Vagina (tissue), 2 donors: Measurements from ENCODE around the gene PPIP5K1. TPM values are rescaled to one million over a fixed set of nuclear protein-coding genes. Genes with fewer than 3 reads are reported as not detected.
"Not testable (repeated sequence)": the region's sequence is repeated elsewhere in the genome, so short reads cannot be mapped to it uniquely, and the experiment has no call there.

Experiments used
- DNase-seq, 2 donors: peaks; one replicate each; pipeline ENCODE4 v3.0.0-alpha.2; 2017; ENCODE audit errors: extremely low spot score in 2 of 2
- H3K27ac ChIP-seq: fragments of 200-600 bp; sonication (generic); one replicate; pipeline ENCODE4 v1.5.1; 2019
- H3K27me3 ChIP-seq: fragments of 200-600 bp; sonication (generic); one replicate; pipeline ENCODE4 v1.5.1; 2019
- H3K36me3 ChIP-seq, 2 donors: fragments of 200-600 bp; sonication (generic); one replicate each; pipeline ENCODE4 v1.5.1; 2017 to 2019
- H3K4me1 ChIP-seq: fragments of 200-600 bp; sonication (generic); one replicate; pipeline ENCODE4 v1.5.1; 2019
- H3K4me3 ChIP-seq, 2 donors: fragments of 200-600 bp; sonication (generic); 1 replicate in 1 of 2; 2 replicates in 1 of 2; pipeline ENCODE4 v1.5.1; 2016 to 2019
- H3K9me3 ChIP-seq: fragments of 200-600 bp; sonication (generic); one replicate; pipeline ENCODE4 v1.5.1; 2019
- CTCF ChIP-seq, 3 experiments: fragments of 450-650 bp in 2 of 3; fragments of 200-600 bp in 1 of 3; sonication (generic) in 1 of 3; IDR thresholded peaks; one replicate each; pipeline ENCODE4 v1.5.1; 2017 to 2019; ENCODE audit warnings: antibody characterized with exemption in 3 of 3, mild to moderate bottlenecking in 2 of 3, moderate library complexity in 2 of 3
- POLR2A ChIP-seq, 2 donors: fragments of 450-650 bp; IDR thresholded peaks; one replicate each; pipeline ENCODE4 v1.6.1; 2017; ENCODE audit warnings: antibody characterized with exemption in 2 of 2, mild to moderate bottlenecking in 2 of 2, moderate library complexity in 2 of 2
- POLR2AphosphoS5 ChIP-seq, 2 donors: sonication (generic); formaldehyde crosslinking; IDR thresholded peaks; one replicate each; pipeline ENCODE4 v1.9.0; 2017; ENCODE audit warnings: antibody characterized with exemption in 2 of 2, mild to moderate bottlenecking in 2 of 2, low read depth in 1 of 2; ENCODE audit not compliant: insufficient read depth in 1 of 2
- intact Hi-C: fragments of 100-400 bp; cut with DNase I; formaldehyde crosslinking; loops from one replicate; pipeline ENCODE4 v1.15.1; 2023
- total RNA-seq: library from RNA; depleted of rRNA; stranded (reverse); fragments of >200 nt; gene quantifications from one replicate; pipeline ENCODE4 v1.2.3, GENCODE V29; 2016

Gene PPIP5K1
- total RNA-seq, 1 donor from 2014 or later: 46.4 TPM

DNA sequence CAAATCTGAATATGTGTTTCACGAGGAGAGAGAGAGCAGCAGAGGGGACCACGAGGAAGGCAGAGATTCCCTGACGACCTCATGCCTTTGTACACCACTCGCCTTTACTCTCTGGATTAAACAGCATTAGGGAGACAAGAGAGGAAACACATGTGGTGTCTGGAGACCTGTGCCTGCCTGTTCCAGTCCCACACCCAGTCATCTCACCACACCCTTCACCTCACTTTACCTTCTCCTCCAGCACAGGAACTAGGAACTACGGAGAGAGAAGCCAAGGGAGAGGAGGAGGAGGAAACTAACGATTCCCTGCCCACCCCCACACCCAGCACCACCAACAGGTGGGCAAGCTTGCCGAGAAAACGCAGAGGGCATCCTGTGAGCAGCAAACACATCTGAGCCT is 2.8 kb upstream of the PPIP5K1 start:
- H3K27me3 ChIP-seq, H3K9me3 ChIP-seq, H3K27ac ChIP-seq, H3K4me1 ChIP-seq, DNase-seq, H3K36me3 ChIP-seq, H3K4me3 ChIP-seq, intact Hi-C loops: not testable (repeated sequence)

- H3K9me3 ChIP-seq, H3K4me1 ChIP-seq, H3K27ac ChIP-seq, H3K4me3 ChIP-seq, intact Hi-C loops, H3K27me3 ChIP-seq, H3K36me3 ChIP-seq, DNase-seq: not testable (repeated sequence)
These were observed 15.4 kb downstream of the PPIP5K1 start for GRCh38 chr15:43574607-43575006.

- DNase-seq, H3K36me3 ChIP-seq, H3K27ac ChIP-seq, H3K27me3 ChIP-seq, H3K4me3 ChIP-seq, H3K9me3 ChIP-seq, intact Hi-C loops, H3K4me1 ChIP-seq: not testable (repeated sequence)
These were observed 23.4 kb downstream of the PPIP5K1 start for GRCh38 chr15:43566615-43567014.

DNA sequence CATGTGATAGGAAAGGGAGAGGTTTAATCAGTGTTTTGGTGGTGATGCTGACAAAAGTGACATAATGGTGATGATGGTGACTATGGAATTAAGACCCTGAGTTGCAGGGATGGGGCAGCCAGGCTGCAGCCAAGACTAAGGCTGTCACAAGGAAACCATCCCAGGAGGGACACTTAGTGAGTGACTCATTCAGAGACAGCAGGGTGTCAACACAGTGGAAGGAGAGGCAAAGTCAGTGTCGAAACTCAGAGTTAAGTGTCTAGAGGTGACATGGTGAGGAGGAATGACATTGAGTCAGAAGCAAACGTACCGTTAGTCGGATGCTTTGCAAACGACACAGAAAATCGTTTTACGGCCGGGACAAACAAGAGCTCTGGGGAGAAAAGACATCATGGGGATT is 26.2 kb downstream of the PPIP5K1 start:
- H3K4me1 ChIP-seq, H3K9me3 ChIP-seq, H3K27me3 ChIP-seq, H3K4me3 ChIP-seq, H3K36me3 ChIP-seq, H3K27ac ChIP-seq, intact Hi-C loops, DNase-seq: not testable (repeated sequence)

DNA sequence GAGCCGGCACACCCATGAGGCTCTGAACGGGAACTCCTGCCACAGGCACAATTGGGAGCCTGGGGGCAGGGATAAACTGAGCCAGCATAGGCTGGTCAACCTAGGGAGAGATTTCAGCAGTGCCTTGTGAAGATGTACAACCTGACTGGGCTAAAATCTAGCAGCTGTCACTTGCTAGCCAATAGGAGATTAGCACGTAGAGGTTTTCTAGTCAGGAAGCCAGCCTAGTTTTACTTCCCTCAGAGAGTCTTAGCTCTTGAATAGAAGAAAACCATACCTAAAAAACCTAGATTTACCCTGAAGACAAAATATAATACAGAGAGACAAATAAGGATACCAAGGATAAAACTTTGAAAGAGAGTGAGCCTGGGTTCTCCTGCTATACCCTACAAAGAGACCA is 27.3 kb downstream of the PPIP5K1 start:
- H3K4me3 ChIP-seq, H3K27me3 ChIP-seq, intact Hi-C loops, DNase-seq, H3K27ac ChIP-seq, H3K4me1 ChIP-seq, H3K36me3 ChIP-seq, H3K9me3 ChIP-seq: not testable (repeated sequence)

GRCh38 chr15:43552986-43553385 is 37.0 kb downstream of the PPIP5K1 start:
- Histone ChIP-seq H3K9me3 (no peaks in the 10 kb centered on the region), H3K27ac (no peak overlapping the region), H3K4me3 (no peak overlapping the region), H3K4me1 (no peaks in the 10 kb centered on the region), H3K36me3 (peaks cover 0 to 12% of the 10 kb centered on the region in 2 donors), H3K27me3 (no peaks in the 10 kb centered on the region)
- intact Hi-C loops: no loop called here
- DNase-seq: no peak
- no peak for TF ChIP-seq POLR2AphosphoS5 (IDR thresholded peaks at IDR 0.05; ENCODE audit: insufficient read depth in 1 of 2, low read depth in 1 of 2)
- TF ChIP-seq CTCF (IDR thresholded peaks at IDR 0.05): no peak
- TF ChIP-seq POLR2A (IDR thresholded peaks at IDR 0.05): no peak

- no peak for DNase-seq
- no peak for TF ChIP-seq POLR2AphosphoS5 (IDR thresholded peaks at IDR 0.05; ENCODE audit: insufficient read depth in 1 of 2, low read depth in 1 of 2)
- TF ChIP-seq CTCF (IDR thresholded peaks at IDR 0.05): no peak
- no peak for TF ChIP-seq POLR2A (IDR thresholded peaks at IDR 0.05)
- Histone ChIP-seq H3K27me3 (no peaks in the 10 kb centered on the region), H3K9me3 (no peaks in the 10 kb centered on the region), H3K36me3 (peaks cover 0 to 12% of the 10 kb centered on the region in 2 donors), H3K4me3 (no peak overlapping the region), H3K4me1 (no peaks in the 10 kb centered on the region), H3K27ac (no peak overlapping the region)
- intact Hi-C loops: no loop called here
These were observed 37.8 kb downstream of the PPIP5K1 start for GRCh38 chr15:43552256-43552655.
